Fibroblast of the aortic adventitia (primary cell): ENCODE measurements around the gene DNMT3A. TPM values are rescaled to one million over a fixed set of nuclear protein-coding genes. Genes with fewer than 3 reads are reported as not detected.

Source experiments
- DNase-seq: peaks from one replicate; pipeline ENCODE4 v3.0.0-alpha.2; 2010; ENCODE audit warnings: low read depth
- H3K4me3 ChIP-seq: 2 replicates; pipeline ENCODE4 v1.5.1; 2011; ENCODE audit warnings: low read depth, mild to moderate bottlenecking, control low read depth, low read length, moderate library complexity
- CTCF ChIP-seq: IDR thresholded peaks from 2 replicates; pipeline ENCODE4 v1.5.1; 2011; ENCODE audit warnings: mild to moderate bottlenecking, low read length, control low read depth, inconsistent platforms; ENCODE audit not compliant: insufficient read depth
- total RNA-seq: library from RNA; depleted of rRNA; stranded (reverse); fragments of >200 nt; gene quantifications from 2 replicates; pipeline ENCODE4 v1.2.3, GENCODE V29; 2012; ENCODE audit warnings: low replicate concordance

Gene DNMT3A
- total RNA-seq, 1 donor: 10.8 TPM

GRCh38 chr2:25349397-25349796, 7.7 kb upstream of the DNMT3A start:
- no peak overlapping the region for H3K4me3 ChIP-seq
- DNase-seq: peak; percentile 71
- no peak for TF ChIP-seq CTCF

- peak; percentile 59 for DNase-seq
- H3K4me3 ChIP-seq: no peak overlapping the region
- no peak for TF ChIP-seq CTCF
Observed at GRCh38 chr2:25347846-25348245, 6.1 kb upstream of the DNMT3A start.

GRCh38 chr2:25347205-25347815, 5.6 kb upstream of the DNMT3A start:
- no peak for DNase-seq
- H3K4me3 ChIP-seq: no peak overlapping the region
- TF ChIP-seq CTCF: no peak

- no peak overlapping the region for H3K4me3 ChIP-seq
- TF ChIP-seq CTCF: no peak
- no peak for DNase-seq
Observed at GRCh38 chr2:25343187-25343825, 1.6 kb upstream of the DNMT3A start.

GRCh38 chr2:25342372-25343186, 854 bp upstream of the DNMT3A start:
- peak; percentile 95 for TF ChIP-seq CTCF
- DNase-seq: peak; percentile 68
- peak overlapping the region; percentile 73 for H3K4me3 ChIP-seq

- H3K4me3 ChIP-seq: peak overlapping the region; percentile 73
- no peak for TF ChIP-seq CTCF
- DNase-seq: no peak
Observed at GRCh38 chr2:25341011-25341727, 556 bp downstream of the DNMT3A start.
